ENCODE measurements around the gene RAPGEF1. TPM values are rescaled to one million over a fixed set of nuclear protein-coding genes. Genes with fewer than 3 reads are reported as not detected.

The RAPGEF1 gene
- total and polyA plus RNA-seq, 2 of the 13 experiments (the other 11 are each of a cell fraction or from before 2014, with no cell fraction given) = 21.2 to 38.9 TPM

DNA sequence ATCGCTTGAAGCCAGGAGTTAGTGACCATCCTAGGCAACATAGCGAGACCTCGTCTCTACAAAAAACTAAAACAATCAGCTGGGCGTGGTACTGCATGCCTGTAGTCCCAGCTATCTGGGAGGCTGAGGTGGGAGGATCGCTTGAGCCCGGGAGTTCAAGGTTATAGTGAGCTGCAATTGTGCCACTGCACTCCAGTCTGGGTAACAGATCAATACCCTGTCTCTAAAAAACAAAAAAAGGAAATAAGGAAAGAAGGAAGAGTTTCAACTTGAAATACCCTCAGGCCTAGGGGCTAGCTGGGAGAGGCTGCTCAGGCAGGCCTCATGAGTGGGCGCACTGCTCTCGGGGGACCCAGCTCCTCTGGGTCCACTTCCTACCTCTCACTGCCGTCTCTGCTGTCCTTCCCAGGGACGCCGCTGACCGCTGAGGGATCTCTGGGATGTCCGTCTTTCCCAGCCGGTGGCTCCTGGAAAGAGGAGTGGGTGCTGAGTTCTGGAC, 138.1 kb downstream of the RAPGEF1 start (continued):
- TF ChIP-seq ZNF280D (CRISPR knock-in tag; IDR thresholded peaks at IDR 0.05) (0 out of 2 replicates have a peak, but pooled peaks have one; percentile 28), BCL3 (CRISPR knock-in tag; IDR thresholded peaks at IDR 0.05) (peak; percentile 49; the same call in 1 of the 2 replicates), PCBP2 (optimal IDR thresholded peaks at IDR 0.05; ENCODE audit: low read depth, low read length, poor library complexity, severe bottlenecking) (no peak), ZNF441 (CRISPR knock-in tag; IDR thresholded peaks at IDR 0.05; ENCODE audit: borderline replicate concordance) (no peak), NFE2L1 (CRISPR knock-in tag; IDR thresholded peaks at IDR 0.05; ENCODE audit: borderline replicate concordance) (no peak), ZNF138 (CRISPR knock-in tag; IDR thresholded peaks at IDR 0.05; ENCODE audit: low read depth) (no peak), NCOA5 (CRISPR knock-in tag; IDR thresholded peaks at IDR 0.05) (no peak), GPN1 (CRISPR knock-in tag; IDR thresholded peaks at IDR 0.05; ENCODE audit: borderline replicate concordance) (no peak), GMEB2 (CRISPR knock-in tag; IDR thresholded peaks at IDR 0.05; ENCODE audit: low read depth) (no peak), XBP1 (CRISPR knock-in tag; IDR thresholded peaks at IDR 0.05) (no peak), PHF8 (CRISPR knock-in tag; IDR thresholded peaks at IDR 0.05) (no peak), ZFAT (CRISPR knock-in tag; conservative IDR thresholded peaks at IDR 0.05) (no peak), ZNF607 (CRISPR knock-in tag; IDR thresholded peaks at IDR 0.05; ENCODE audit: borderline replicate concordance) (peak; percentile 58; the same call in 1 of the 2 replicates), BCLAF1 (IDR thresholded peaks at IDR 0.05) (no peak), ZSCAN30 (CRISPR knock-in tag; IDR thresholded peaks at IDR 0.05) (no peak), ZNF839 (CRISPR knock-in tag; IDR thresholded peaks at IDR 0.05; ENCODE audit: borderline replicate concordance) (no peak), MIXL1 (CRISPR knock-in tag; IDR thresholded peaks at IDR 0.05) (0 out of 2 replicates have a peak, but pooled peaks have one; percentile 26)
- TF ChIP-seq, protein P1, sequence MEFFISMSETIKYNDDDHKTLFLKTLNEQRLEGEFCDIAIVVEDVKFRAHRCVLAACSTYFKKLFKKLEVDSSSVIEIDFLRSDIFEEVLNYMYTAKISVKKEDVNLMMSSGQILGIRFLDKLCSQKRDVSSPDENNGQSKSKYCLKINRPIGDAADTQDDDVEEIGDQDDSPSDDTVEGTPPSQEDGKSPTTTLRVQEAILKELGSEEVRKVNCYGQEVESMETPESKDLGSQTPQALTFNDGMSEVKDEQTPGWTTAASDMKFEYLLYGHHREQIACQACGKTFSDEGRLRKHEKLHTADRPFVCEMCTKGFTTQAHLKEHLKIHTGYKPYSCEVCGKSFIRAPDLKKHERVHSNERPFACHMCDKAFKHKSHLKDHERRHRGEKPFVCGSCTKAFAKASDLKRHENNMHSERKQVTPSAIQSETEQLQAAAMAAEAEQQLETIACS (CRISPR knock-in tag; IDR thresholded peaks at IDR 0.05) = no peak
